ENCODE data around the gene OGFOD3.

Gene OGFOD3

DNA sequence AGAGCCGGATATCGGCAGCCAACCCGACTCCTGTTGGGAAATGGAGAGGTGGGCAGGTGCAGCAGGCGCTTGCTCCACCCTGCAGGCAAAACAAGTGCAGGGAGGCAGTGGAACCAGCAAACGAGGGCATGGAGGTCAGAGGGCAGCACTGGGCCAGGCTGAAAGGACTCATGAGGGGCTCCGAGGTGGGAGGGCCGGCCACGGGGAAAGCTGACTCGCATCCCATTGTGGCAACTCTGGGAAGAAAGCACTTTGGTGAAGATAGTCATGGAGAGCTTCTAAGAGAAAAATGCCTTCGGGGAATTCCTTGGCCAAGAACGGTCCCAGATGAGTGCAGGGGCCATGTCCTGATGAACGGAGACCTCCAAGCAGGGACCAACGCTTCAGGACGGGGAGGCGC, 27.7 kb upstream of the OGFOD3 start:
- DNase-seq: no peak

DNA sequence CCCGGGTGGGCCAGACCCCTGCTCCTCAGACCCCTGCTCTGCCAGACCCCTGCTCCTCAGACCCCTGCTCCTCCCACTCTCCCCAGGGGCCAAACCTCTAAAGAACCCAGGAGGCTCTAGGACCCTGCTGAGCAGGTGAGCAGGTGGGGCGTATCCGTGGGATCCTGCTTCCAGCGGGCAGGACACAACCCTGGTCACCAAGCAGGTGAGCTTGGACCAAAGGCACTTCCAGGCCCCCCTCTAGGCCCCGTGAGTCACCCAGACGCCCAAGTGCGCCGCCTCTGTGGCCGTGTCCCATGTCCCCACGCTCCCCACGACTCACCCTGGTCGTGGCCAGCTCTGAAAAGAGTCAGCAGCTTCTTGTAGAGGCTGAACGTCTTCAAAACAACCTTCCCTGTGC, 27.2 kb upstream of the OGFOD3 start:
- DNase-seq: no peak

GRCh38 chr17:82444941-82445521, 26.6 kb upstream of the OGFOD3 start:
- no peak for DNase-seq

- no peak for DNase-seq
Observed at GRCh38 chr17:82444284-82444893, 26.0 kb upstream of the OGFOD3 start.

DNA sequence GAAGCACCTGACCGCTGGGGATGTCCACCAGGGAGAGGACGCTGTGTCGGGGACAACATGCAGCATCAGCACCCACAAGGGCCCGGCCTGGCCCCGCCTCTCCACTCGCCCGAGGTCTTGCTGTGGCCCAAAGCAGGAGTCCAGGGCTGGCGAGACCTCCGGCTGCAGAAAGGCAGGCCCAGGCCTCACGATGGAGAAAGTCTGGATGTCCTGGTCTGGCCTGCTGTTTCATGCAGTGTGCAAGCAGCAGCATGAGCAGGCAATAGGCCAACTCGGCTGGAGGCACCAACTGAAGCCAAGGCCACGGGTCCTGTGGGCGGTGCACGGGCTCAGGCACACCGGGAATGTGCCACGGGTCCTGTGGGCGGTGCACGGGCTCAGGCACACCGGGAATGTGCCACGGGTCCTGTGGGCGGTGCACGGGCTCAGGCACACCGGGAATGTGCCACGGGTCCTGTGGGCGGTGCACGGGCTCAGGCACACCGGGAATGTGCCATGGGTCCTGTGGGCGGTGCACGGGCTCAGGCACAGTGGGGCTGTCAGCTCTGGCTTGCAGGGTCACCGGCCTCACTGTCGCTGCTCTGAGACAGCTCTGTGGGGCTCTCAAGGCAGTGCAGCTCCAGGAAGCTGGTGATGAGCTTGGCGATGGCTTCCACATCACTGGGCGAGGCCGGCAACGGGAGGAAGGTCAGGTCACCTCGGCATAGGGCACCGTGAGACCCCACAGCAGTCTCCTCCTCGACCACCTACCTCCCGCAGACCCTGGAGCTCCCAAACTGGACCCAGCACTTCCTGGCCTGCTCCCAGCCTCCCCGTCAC, 25.3 kb upstream of the OGFOD3 start:
- DNase-seq: no peak

DNA sequence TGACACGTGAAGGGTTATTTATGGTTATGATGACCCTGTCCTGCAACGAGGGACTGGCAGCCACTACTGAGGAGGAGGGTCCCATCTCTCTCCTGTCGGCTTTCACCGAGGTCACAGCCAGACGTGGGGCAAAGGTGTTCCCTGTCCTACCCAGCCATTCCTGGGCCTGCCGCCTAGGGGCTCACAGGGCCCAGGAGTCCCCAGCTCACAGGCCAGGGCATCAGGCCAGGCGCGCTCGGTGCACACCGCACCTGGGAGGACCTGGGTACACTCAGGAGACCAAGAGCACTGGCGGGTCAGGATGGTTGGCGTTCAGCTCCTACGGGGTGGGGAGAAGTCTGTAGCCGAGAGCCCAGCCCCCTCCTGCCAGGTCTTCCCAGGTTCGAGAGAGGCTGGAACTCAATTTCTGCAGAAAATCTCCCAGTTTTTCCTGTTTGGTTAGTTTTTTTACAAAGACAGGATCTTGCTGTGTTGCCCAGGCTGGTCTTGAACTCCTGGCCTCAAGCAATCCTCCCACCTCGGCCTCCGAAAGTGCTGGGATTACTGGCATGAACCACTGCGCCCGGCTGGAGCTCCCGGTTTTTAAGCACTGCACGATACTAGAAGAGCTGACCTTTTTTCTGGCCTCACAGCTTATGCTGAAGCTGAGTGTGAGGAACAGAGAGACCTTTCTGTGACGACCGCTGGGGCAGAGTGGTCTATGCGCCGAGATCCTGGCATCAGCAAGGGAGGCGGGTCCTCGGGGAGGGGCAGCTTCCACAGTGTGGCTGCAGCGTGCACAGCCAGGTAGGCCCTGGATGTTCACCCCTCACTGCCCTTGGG, 24.5 kb upstream of the OGFOD3 start:
- DNase-seq: no peak

- DNase-seq: no peak
Observed at GRCh38 chr17:82441691-82442487, 23.5 kb upstream of the OGFOD3 start.

DNA sequence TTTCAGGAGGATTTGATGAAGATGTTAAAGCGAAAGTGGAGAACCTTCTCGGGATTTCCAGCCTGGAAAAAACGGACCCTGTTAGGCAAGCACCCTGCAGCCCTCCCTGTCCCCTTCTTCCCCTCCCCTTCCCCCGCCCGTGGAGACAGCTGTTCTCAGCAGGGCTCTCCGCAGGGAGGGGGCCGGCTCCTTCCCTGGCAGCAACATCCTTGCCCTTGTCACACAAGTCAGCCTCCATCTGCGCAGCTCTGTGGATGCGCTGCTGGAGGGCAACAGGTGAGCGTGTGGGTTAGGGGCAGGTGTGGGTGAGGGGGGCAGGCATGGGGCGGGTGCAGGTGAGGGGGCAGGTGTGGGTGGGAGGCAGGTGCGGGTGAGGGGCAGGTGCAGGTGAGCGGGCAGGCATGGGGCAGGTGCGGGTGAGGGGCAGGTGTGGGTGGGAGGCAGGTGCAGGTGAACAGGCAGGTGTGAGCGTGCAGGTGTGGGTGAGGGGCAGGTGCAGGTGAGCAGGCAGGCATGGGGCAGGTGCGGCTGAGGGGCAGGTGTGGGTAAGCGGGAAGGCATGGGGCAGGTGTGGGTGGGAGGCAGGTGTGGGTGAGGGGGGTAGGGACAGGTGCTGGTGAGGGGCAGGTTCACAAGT, 22.7 kb upstream of the OGFOD3 start:
- no peak for DNase-seq

DNA sequence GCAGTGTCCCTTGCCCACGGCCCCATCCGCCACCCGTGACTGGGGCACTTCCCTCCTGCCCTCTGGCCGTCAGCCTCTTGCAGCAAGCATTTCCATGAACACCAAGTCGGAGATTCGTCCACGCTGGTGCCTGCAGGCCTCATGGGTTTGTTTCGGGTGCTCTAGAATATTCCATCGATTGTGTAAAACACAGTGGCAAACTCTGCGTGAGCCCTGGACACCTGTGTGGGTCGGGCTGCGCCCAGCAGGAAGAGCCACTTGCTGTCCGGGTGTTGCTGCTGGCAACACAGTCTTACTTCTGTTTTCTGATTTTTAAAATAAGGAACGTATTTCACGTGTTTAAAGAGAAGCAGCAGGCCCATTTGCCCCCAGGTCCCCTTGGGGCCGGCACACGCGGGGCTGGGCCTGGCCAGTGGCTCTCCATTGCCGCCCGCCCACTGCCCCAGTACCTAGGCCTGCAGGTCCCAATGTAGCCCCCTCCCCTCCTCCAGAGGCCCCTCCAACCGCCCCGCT, 22.1 kb upstream of the OGFOD3 start:
- no peak for DNase-seq

DNA sequence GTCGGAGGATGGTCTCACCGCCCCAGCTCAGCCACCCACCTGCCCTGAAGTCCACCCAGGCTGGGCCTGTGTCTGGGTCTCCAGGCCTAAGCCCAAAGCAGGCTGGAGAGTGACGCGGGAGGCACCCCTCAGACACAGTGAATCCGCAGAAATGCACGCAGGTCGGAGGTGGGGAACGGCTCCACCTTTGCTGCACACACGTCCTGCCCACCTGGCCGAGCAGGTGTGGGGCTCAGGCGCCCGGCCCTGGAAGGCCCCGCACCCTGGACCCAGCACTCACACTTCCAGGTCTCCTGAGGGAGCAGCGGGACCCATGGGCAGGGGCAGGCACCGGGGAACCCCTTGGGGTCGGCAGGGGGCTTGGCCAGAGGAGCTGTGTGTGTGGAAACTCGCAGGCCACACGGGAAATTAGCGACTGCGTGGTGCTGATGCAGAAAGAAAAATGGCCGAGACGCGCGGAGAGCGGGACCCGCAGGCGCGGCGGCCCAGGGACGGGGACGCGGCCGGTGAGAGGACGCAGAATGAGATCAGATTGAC, 21.5 kb upstream of the OGFOD3 start:
- no peak for DNase-seq

DNA sequence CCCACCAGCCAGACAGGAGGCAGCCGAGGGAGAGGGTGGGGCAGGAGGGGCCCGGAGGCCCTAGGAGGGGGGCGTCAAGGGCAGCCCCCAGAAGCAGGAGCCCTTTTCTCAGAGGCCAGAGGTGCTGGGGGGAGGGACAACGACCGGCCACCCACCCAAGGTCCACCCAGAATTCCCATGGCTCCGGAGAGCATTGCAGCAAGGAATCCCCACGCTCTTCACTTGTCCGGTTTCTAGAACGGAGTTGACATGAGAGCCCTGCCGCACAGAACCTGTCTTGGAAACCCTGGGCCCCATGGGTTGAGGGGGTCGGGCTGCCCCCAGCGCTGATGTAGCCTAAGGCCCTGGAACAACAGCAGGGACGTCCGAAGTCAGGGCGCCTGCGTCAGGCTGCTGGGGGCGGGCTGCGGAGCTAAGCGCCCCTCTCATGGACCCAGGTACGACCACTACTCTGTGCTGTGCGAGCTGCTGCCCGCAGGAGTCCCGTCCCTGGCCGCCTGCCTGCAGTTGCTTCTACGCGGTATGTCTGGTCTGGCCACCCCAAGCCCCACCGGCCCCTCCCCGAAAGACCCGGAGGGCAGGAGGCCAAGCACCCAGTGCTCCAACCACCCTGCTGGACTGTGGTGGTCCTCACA, 20.9 kb upstream of the OGFOD3 start:
- no peak for DNase-seq

DNA sequence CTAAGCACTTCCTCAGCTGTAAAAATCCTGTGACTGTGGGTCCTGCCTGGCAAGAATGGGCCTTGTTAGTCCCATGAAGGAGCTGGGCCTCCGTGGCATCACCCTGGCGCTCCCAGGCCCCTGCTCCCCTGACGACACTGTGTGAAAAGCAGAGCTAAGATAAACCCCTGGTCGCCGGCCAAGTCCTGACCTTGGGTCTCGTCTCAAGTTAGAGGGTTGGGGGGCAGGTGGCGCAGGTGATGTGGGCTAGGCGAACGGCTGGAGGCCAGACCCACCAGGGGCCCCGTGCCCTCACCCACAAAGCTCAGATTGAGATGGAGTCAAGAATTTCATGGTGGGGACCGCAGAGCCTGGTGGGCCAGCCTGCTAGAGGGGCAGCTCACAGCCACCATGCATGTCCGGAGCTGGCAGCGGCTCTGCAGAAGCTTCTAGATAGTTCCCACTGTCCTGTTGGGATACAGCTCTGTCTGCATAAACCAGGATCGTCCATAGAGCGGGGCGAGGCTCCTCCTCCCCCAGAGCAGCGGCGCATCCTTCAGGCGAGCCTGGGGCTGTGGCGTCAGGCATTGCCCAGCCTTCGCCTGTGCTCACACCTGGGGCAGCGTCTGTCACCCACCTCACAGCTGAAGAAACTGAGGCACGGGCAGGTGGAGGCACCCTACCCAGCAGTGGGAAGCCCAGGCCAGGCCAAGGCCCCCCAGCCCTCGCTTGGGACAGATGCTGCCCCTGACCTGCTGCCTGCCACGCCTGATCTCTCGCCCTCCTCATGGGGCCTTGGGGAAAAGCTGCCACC, 20.2 kb upstream of the OGFOD3 start:
- DNase-seq: no peak

DNA sequence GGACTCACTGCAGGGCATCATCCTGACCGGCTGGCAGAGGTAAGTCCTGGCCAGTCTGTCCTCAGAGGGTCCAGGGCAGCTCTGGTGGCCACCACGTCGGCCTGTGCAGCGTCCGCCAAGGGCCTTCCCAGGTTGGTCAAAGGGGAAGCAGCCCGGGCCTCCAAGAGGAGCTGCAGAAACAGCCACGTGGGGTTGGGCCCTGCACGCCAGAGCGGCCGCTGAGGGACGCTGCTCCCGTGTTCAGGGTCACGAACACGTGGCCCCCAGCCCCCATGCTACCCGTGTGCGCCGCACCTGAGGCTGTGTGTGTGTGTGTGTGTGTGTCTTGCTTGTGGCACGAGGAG, 18.9 kb upstream of the OGFOD3 start:
- no peak for DNase-seq

- DNase-seq: no peak
Observed at GRCh38 chr17:82436601-82437324, 18.4 kb upstream of the OGFOD3 start.

DNA sequence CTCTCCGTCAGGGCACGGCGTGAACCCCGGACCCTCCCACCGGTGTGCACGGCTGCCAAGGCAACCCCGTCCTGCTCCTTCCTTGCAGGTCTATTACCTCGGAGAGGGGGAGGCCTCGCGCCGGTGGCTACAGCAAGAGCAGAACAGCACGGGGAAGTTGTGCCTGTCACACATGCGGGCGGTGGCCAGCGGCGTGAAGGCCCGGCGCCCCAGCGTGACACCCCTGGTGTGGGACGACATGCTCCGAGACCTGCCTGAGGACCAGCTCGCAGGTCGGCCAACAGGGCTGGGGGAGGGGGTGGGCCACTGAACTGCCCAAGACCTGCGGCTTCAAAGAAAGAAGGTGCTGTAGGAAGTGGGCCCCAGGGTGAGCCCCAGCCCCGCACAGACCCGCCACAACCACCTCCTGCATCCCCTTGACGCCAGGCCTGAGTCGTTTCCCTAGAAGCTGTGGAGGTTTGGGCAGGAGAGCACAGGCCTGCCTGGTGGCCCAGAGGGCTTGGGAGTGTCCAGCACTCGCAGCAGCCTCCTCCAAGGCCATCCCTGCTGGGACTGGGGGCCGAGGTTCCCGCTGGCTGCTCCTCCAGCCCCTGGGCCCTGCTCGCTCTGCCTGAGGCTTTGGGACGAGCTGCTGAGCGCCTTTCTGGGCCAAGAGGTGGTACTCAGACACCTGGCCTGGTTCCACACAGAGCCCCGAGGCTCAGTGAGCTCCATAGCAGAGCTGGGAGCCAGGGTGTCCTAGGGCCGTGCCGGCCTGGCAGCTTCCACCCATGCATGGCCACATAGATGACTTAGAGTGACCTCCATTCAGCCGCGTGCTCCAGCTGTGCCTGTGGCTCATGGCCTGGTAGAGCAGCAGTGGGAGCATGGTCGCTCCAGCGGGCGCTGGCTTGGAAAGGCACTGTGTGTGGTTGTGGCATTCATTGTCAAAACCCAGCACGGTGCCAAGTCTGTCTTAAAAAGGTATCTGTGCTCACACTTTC, 17.5 kb upstream of the OGFOD3 start:
- no peak for DNase-seq

DNA sequence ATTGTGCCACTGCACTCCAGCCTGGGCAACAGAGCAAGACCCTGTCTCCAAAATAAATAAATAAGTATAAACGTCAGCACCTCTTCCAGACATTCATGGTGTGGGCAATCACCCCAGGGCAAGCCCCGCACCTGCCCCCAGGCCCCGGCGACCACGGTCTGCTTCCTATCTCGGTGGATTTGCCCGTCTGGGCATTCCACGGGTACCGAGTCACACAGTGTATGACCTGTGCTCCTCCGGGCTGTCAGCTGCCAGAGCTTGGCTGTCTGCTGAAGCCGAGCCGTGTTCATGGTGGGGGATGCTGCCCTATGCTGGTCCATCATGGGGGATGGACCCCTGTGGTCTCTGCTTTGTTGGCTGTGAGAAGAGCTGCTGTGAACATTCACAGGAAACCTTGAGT, 16.7 kb upstream of the OGFOD3 start:
- DNase-seq: no peak

DNA sequence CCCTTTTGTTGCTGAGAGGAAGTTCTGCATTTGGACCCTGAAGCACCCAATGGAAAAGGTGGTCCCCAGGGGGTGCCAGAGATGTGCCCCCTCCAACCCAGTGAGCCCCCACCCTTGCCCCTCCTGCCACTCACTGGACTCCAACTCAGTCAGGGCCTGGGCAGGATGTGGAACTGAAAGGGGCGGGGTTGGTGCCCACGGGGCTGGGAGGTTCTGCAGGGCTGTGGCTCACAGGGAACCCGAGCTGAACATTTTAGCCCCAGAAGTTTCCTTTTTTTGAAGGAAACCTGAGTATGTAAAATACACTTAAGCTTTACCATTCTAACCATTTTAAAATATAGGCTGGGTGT, 15.8 kb upstream of the OGFOD3 start:
- DNase-seq: no peak

GRCh38 chr17:82433560-82434215, 15.3 kb upstream of the OGFOD3 start:
- no peak for DNase-seq

Data from NCI-H2081 treated with DMSO at 0.1 percent for 48 hours (cell line).